CMK (cell line): ENCODE results near the gene UNKL.
A peak's percentile ranks its signal among the peaks of the same experiment; 100 is the strongest.

Experiments used
- DNase-seq: peaks from one replicate; pipeline ENCODE4 v3.0.0-alpha.2; 2010; ENCODE audit warnings: low read depth

Gene UNKL

DNA sequence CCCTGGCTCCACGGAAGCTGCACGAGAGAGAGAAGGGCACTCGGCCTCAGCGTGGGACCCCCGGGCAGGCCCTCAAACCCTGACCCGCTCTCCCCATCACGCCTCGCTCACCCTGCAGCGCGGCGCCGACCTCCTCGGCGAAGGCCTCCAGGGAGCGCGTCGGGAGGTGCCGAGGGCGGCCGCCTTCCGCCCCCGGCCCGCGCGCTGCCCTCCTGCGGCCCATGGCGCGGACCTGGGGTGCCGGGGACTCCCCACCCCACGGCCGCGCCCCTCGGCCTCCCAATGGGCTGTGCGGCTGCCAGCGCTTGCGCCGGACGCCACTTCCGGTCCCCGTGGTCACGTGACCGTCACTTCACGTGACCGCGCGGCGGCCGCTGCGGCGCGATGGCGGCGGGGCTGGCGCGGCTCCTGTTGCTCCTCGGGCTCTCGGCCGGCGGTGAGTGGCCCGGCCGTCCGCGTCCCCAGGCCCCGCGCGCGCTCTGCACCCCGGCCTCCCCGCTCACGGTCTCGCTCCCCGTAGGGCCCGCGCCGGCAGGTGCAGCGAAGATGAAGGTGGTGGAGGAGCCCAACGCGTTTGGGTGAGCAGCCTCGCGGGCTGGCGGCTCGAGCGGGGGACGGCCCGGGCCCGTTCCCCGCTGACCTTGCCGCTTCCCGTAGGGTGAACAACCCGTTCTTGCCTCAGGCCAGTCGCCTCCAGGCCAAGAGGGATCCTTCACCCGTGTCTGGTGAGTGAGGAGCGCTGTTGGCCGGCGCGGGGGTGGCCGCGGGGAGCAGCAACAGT lies 62.7 kb downstream of the UNKL start, which contains the start of the genes GNPTG and TSR3:
Gene GNPTG, plus strand, starts transcription at position 350 of the 781 bp plus-strand sequence. Its CDS starts 35 bp downstream, at position 385.
Gene TSR3, minus strand, starts transcription at position 297 of the 781 bp plus-strand sequence. Its CDS starts 74 bp downstream, at position 223.
- peak; percentile 83 for DNase-seq

- no peak for DNase-seq
These were observed 63.3 kb downstream of the UNKL start for GRCh38 chr16:1351215-1351581.

DNA sequence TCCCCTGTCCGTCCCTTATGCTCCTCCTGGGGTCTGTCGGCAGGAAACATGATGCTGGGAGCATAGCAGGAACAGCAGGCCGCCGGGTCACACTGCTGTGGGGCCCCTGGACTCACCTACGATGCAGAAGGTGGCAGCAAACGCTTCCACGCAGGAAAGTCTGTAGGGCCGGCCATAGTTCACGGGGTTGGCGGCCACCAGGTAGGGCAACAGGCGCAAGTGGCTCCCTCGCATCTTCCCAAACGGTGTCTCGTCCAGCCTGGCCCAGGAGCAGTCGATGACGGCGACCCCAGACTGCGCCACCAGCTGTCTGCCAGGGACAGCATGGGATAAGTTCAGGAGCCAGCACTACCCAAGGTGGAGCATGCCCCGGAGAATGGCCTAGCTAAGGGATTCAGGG lies 63.8 kb downstream of the UNKL start:
- DNase-seq, result no peak

GRCh38 chr16:1349951-1350350 lies 64.6 kb downstream of the UNKL start:
- no peak for DNase-seq

DNA sequence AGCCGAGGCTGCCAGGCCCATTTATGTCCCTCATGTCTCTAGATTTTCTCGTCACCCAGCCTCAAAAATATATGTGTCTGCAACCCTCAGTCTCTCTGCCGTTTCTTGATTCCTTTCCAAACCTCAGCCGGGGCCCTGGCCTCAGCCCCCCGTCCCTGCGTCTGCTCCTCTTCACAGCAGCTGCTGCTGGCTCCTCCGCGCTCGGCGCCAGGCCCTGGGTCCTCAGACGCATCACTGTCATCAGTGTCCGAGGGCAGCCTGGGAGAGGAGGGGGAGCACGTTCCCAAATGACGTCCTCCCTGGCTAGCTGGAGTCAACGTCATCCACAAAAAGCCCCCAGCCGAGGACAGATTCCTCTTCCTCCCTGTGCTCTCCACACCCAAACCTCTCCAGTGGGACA lies 65.2 kb downstream of the UNKL start:
- no peak for DNase-seq

DNA sequence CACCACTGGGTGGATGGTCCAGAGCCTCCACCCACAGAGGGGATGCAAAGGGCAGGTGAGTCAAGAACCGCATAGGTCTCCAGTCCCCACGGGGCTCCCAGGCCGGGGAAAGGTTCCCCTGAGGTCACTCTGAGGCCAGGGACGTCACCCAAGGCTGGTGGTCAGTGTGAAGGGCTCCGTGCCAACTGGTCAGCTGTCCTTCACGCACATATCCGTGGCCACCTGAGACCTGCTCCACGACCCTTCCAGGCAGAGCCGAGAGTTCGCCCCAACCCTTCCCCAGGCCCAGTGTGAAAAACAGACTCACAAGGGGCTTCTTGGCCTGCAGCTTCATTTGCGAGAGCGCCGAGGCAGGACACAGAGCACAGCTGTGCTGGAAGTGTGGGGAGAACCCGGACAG lies 65.6 kb downstream of the UNKL start:
- no peak for DNase-seq

DNA sequence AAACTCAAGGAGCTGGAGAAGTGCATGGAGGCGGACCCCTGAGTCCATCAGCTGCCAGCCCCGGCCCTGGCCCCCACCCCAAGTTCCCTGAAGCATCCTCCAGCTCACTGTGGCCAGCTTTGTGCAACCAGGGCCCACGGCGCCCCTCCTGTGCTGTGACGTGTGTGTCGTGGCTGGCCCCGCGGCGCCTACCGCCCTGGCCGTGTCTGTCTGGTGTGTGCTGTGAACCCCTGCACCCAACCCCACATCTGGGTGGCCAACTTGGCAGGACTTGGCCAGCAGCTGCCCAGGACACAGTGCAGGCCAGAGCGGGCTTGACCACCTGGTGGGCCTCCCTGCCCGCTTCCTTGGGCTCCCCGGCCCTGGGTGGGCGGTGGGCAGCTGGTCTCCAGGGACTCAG lies 66.1 kb downstream of the UNKL start:
- DNase-seq, result no peak

- no peak for DNase-seq
These were observed 66.5 kb downstream of the UNKL start for GRCh38 chr16:1347962-1348361.

DNA sequence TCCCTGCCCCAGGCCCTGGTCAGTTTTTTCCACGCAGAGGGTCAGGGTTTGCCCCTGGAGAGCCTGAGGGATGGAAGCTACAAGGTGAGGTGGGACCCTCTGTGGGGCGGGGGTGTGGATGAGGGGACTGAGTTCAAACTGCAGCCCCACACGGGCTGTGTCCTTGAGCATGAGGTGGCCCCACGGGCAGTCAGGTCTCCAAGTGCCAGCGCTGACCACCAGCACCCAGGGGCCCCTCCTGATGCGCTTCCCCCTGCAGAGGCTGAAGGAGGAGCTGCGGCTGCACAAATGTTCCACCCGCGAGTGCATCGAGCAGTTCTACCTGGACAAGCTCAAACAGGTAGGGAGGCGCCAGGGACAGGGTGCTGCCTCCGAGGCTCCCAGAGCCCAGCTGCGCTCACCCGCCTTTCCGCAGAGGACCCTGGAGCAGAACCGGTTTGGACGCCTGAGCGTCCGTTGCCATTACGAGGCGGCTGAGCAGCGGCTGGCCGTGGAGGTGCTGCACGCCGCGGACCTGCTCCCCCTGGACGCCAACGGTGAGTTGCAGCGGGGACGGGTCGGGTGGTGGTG lies 67.1 kb downstream of the UNKL start:
- no peak for DNase-seq

- DNase-seq, result no peak
These were observed 67.8 kb downstream of the UNKL start for GRCh38 chr16:1346422-1347285.

GRCh38 chr16:1345651-1346421 lies 68.7 kb downstream of the UNKL start:
- DNase-seq, result no peak

GRCh38 chr16:1345087-1345486 lies 69.4 kb downstream of the UNKL start:
- DNase-seq, result no peak

GRCh38 chr16:1344499-1344898 lies 70.0 kb downstream of the UNKL start:
- DNase-seq, result no peak

- DNase-seq, result no peak
These were observed 70.9 kb downstream of the UNKL start for GRCh38 chr16:1343428-1344242.

DNA sequence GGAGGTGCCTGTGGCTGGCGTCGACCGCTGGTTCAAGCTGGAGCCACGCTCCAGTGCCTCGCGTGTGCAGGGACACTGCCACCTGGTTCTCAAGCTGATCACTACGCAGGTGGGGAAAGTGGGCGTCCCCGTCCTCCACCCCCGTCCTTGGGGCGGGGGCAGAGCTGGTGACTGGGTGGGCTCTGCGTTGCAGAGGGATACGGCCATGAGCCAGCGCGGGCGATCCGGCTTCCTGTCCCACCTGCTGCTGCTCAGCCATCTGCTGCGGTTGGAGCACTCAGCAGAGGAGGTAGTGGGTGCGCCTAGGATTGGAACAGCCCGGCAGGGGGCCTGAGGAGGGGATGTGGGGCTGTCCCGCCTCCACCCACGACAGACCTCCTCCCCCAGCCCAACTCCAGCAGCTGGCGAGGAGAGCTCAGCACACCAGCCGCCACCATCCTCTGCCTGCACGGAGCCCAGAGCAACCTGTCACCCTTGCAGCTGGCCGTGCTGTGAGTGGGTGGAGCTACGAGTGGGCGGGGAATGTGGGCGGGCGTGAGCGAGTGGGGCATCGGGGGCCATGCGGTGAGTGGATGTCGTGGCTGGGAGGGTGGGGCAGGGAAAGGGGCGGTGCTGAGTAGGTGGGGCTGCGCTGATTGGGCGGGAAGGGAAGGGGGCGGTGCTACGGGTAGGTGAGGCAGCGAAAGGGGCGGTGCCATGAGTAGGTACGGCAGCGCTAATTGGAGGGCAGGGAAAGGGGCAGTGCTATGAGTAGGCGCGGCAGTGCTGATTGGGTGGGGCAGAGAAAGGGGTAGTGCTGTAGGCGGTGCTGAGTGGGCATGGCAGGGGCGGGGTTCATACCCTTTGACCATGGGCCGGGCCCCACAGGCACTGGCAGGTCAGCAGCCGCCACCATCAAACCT lies 71.7 kb downstream of the UNKL start:
- peak; percentile 91 for DNase-seq

- DNase-seq, result no peak
These were observed 72.7 kb downstream of the UNKL start for GRCh38 chr16:1341495-1342420.

DNA sequence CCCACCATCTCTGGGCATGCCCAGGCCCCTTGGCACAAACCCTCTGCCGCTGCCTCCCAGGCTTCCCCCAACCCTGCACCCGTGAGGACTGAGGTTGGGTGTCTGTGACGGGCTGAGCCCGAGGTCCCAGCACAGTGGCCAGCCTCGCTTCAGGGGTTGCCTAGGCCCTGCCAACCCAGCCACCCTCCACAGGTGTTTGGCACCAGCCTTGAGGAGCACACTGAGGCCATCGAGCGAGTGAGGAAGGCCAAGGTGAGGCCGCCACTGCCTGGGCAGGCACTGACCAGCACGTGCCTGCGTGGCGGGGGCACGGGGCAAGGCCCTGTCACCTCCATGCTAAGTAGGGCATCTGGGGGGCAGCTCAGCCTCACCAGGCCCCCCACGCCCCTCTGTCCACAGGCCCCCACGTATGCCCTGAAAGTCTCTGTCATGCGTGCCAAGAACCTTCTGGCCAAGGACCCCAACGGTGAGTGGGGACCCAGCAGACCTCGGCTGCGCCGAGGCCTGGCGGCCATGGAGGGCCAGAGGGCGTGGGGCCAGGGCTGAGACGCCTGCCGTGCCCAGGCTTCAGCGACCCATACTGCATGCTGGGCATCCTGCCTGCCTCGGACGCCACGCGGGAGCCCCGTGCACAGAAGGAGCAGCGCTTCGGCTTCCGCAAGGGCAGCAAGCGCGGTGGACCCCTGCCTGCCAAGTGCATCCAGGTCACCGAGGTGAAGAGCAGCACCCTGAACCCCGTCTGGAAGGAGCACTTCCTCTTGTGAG lies 73.6 kb downstream of the UNKL start:
- no peak for DNase-seq
